GM18498 (cell line): Measurements from ENCODE around the gene PGA4.
"Not testable (repeated sequence)": the region's sequence is repeated elsewhere in the genome, so short reads cannot be mapped to it uniquely, and the experiment has no call there.

Source experiments
- ATAC-seq: cut with Tn5 transposase; IDR thresholded peaks from one replicate; pipeline ENCODE4 v1.9.1; 2021; ENCODE audit warnings: mild to moderate bottlenecking, moderate library complexity; ENCODE audit not compliant: unreplicated experiment

PGA4 gene

DNA sequence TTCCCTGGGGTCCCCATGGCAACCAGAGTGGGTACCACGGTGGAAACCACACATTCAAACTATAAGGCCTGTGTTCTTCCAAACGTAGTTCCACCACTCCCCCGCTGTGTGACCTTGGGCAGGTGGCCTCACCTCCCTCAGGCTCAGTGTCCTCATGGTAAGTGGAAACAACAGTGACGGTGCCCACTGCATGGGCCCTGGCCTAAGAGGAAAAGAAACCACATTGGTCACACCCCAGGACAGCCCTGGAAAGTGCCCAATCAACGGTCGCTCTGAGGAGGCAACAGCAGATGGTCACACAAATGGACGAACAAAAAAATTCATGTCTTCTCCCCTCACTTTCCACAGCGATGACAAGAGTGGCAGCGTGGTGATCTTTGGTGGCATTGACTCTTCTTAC lies 25.9 kb downstream of the PGA4 start:
- not testable (repeated sequence) for ATAC-seq

DNA sequence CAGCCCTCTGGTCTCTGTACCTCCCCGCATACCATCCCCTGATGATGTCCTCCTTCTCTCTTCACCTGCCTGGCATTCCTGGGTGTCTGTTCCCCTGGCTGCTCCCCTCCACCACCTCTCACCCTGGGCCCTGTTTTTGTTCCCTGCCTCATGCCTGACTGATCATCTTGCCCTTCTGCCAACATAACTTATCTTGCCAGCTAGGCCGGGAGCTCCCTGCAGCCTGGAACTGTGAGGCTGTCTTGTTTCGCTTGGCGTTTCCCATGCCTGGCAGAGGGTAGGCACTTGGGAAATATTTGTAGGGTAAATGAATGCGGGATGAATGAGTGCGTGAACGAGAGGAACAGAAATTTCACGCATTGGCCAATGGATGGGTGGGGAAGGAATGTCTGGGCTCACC lies 27.1 kb downstream of the PGA4 start:
- not testable (repeated sequence) for ATAC-seq

DNA sequence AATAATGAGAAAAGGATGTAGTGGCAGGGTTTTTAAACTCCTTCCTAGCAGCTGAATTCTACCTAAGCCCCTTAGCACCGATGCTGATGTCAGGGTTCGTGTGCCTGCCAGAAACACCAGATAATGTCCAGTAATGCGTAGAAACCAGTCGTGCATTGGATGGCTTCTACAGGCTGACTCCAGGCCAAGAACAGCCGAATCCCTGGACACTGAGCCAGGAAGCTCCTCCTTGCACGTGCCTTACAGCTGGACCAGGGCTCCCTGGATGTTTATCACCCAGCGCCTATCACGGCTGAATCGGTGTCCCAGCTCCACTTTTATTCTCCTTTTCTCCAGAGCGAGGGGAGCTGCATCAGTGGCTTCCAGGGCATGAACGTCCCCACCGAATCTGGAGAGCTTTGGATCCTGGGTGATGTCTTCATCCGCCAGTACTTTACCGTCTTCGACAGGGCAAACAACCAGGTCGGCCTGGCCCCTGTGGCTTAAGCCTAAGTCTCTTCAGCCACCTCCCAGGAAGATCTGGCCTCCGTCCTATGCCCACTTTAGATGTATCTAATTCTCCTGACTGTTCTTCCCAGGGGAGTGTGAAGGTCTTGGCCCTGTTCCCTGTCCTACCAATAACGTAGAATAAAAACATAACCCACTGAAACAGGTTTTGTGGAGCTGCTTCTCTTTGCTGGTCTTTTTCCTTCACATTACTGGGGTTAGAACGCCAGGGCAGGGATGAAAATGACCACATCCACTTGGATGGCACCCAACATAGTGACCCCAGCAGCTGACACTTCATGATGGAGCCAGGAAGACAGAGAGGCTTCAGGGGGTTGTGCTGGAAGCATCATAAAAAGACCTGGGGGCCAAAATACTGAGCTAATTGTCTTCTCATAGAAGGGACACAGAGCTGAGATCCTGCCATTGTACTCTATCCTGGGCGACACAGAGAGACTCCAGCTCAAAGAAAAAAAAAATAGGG lies 28.9 kb downstream of the PGA4 start:
- ATAC-seq = not testable (repeated sequence)

DNA sequence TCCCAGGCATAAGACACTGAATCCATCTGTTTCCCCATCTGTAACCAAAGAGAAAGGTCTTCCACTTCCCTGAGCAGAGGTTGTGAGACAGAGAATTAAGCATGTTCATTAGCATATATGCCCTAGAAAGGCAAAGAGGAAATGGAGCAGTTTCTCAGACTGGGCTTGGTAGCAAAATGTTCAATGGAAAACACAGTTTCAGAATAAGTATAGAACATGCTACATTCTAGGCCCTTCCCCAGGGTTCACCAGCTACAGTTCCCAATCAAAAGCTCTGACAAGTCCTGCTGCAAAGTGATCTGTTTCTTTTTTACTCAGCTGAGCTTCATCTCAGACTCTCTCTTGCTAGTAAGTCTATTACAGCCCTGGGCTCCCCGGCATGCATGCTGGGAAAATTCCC lies 30.2 kb downstream of the PGA4 start:
- not testable (repeated sequence) for ATAC-seq

DNA sequence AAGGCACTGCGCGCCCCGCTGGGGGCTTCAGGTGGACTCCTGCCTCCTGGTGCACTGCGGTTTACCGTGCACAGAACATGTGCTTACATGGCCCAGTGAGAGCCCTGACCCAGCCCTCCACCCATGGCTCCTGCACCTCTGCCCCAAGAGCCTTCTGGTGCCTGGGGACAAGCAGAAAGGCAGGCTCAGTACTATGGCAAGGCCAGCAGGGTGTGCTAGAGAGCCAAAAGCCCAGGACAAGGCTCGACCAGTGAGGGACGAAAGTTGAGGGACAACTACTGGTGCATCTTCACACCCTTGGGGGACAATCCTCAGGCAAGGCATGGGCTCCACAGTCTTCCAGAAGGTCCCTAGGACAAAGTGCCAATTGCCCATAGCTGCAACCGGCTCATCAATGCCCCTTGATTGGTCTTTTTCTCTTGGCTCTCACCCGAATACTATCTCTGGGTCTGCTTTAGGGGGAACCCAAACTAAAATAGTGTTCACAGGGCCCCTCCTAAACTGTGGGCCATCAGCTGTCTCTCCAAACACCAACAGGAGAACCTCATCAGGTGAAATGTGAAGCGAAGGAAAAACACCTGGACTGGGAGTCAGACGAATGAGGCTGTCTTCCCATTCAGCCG lies 32.4 kb downstream of the PGA4 start:
- peak; percentile 60 for ATAC-seq

DNA sequence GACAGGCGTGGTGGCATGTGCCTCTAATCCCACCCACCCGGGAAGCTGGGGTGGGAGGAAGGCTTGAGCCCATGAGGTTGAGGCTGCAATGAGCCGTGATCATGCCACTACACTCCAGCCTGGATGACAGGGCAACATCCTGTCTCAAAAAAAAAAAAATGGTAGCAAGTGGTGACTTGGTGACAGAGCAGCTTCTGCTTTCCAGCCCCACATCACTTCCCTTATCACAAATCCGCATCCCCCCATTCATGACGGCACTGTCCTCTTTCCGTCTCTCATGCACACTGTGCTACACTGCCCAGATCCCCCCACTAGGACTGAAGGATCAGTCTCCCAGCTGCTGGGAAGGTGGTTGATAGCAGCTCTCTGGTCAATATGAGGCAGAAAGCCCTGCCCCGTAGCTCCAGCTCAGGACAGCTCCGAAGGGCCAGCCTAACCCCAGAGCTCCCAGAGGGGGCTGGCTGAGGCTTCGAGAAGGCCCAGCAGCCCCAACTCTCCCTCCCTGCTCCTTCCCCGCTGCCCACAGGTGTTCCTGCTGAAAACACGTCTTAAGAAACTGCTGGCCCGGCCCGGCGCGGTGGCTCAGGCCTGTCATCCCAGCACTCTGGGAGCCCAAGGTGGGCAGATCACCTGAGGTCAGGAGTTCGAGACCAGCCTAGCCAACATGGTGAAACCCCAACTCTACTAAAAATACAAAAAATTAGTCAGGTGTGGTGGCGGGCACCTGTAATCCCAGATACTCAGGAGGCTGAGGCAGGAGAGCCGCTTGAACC lies 34.7 kb downstream of the PGA4 start:
- ATAC-seq = no peak

DNA sequence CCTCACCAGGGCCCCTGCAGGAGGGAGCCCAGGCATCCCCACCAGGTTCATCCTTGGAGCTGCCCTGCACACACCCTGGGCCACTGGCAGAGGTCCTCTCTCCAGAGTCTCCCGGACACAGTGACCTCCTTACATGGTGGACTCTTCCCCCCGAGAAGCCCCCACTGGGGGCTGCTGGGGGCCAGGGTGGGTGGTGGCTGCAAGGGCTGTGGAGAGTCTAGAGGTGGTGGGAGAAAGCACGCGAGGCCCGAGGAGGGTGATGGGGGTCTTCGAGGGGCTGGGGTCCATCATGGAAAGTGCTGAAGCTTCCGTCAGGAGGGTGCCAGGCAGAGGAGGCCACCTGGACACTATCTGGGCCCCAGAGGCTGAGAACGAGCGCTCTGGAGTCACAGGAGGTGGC lies 36.4 kb downstream of the PGA4 start:
- no peak for ATAC-seq

DNA sequence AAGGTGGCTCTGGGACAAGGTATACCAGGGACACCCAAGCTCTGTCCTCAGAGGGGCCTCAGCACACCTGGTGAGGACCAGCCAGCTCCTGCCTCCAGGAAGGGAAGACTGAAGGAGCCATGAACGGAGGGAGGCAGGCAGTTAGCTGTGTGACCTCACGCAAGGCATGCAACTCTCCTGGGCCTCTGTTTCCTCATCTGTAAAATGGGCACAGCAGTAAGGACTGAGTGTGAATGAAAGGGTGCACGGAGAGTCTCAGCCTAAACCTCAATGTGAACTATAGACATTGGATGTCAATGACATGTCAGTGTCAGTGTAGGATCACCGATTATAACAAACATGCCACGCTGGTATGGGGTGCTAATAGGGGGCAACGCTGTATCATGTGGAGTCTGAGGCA lies 37.2 kb downstream of the PGA4 start:
- no peak for ATAC-seq

DNA sequence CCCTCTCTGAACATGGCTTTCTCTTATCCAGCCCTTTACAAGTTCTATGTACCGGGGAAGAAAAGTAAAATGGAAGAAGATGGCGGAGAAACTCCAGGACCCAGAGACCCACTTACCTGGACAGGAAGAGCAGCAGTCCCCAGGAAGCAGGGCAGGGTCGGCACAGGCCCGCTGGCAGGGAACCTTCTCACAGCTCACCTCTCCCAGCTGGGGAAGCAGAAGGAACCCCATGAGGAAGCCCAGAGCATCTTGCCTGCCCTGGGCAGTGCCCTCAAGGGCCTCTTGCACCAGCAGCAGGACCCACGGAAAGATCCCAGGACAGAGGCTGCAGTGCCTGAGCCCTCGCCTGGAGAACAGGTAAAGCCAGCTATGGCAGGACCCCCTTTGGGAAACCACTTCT lies 42.2 kb downstream of the PGA4 start:
- ATAC-seq = no peak

DNA sequence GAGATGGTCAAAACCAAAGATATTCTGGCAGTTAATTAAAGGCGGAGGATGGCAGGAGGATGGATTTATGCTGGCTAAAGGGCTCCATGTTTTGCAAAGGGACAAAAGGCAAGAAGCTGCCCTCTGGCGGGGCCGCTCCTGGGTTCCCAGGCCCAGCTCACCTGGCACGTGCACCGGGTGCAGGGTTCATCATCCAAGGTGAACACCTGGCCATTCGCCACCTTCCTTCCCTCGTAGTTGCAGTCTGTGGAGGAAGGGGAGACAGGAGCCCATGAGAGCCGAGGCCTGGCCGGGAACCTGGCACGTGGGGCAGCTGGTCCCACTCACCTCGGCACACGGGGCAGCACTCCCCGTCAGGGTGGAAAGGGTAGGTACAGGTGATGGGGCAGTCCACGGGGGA lies 42.6 kb downstream of the PGA4 start:
- no peak for ATAC-seq

DNA sequence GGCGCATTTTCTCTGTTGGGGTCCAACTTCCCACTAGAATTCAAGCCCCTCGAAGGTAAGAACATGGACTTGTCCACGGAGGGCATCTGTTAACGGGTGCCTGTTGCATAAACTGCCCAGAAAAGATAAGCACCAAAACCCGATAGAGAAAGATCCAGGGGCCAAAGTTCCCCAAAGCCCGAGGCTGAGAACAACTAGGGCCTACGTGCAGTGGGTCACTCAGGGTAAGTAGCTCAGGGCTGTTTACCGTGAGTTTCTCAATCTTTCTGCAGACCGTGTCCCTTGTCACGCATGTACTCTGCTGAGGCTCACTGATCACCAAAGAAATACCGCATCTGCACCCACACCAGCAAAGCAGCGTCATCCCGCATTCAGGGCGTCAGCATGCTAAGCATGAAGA lies 43.2 kb downstream of the PGA4 start:
- ATAC-seq = no peak

DNA sequence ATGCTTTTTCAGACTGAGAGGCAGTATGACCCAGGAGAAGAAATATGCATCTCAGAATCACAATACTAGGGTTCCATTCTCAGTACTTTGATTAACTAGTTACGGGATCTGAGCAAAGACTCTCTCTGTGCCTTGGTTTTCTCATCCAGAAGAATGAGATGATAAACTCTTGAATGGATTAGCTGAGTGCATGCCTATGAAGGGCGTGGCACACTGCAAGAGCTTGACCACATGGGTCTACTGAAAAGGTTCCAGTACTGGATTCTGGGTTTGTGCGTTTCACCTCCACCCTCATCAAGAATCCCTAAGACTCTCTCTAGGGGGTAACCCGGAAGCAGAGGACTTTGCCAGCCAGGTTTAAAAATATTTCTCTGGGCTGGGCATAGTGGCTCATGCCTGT lies 44.5 kb downstream of the PGA4 start:
- no peak for ATAC-seq

DNA sequence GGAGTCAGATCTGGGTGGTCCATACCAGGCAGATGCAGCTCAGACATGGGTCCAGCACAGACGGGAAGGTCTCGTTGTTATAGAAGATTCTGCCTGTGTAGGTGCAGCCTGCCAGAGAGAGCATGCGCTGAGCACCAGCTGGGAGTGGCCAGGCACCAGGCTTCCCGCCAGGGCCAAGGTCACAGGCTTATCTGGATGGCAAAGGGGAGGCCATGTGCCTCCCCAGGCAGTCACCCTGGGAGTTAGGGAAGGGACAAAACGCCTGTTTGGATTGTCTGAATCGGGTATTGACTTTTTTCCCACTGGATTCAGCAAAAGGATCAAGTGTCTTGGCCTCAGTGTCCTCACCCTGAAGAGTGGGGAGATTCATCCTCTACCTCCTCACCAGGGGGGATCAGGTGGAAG lies 45.3 kb downstream of the PGA4 start:
- no peak for ATAC-seq

DNA sequence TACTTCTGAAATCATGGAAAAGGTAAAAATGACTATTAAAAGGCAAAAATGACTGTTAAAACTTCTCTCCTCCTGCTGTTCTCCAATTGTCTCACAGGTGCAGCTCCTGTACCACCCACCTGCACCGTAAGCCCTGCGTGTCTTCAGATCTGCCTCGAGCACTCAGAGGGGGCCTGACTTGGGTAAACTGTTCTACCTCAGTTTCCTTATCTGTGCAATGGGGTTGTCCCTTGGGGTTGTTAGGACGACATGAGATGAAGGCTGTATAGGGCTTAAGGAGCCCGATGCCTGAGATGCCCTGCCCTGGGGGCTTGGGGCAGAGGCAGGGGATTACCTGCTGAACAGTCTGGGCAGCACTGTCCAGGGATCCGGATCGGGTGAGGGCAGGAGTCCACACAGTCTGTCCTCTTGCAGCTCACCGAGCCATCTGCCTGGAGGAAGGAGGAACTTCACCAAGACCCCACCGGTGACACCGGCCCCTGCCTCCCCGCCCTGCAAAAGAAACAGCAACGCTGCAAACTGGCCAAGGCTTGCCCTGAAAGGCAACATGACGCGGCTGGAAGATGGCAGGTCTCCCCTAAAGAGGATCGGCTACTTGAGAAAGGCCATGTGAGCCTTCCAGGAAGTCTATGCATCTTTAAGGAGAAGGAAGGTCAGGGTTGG lies 46.6 kb downstream of the PGA4 start:
- ATAC-seq = no peak

DNA sequence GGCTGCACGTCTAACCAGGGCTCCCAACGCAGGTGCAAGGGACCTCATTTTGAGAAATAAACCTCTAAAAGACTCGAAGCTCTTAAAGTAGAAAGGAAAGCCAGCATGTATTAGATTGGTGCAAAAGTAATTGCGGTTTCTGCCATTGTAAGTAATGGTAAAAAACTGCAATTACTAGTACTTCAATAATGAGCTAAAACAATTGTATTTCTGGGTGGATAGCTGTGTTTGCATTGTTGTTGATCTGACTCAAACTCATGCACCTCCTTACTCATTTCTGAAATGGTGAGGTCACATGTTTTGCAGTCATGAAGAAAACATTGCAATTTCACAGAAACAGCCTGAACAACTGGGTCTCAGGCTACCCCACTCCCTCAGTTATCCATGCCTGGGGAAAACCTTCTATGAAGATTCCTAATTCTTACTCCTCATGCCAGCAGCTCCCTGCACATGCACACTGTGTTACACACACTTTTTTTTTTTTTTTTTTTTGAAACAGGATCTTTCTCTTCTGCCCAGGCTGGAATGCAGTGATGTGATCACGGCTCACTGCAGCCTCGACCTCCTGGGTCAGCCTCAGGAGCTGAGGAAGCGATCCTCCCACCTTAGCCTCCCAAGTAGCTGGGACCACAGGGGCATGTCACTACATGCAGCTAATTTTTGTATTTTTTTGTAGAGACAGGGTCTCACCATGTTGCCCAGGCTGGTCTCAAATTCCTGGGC lies 48.4 kb downstream of the PGA4 start:
- no peak for ATAC-seq

DNA sequence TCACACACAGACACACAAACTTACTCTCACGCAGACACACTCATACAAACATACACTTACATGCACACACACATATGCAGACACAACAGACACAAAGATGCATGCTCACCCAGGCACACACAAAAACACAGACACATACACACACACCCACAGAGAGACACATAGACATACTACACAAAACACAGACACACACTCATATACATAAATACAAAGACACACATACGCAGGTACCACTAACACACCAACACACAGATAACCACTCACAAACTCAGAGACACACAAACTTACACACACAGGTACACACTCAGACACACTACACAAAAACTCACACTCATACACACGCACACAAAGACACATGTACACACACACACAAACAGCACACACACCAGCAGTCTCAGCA lies 50.6 kb downstream of the PGA4 start:
- ATAC-seq = no peak

DNA sequence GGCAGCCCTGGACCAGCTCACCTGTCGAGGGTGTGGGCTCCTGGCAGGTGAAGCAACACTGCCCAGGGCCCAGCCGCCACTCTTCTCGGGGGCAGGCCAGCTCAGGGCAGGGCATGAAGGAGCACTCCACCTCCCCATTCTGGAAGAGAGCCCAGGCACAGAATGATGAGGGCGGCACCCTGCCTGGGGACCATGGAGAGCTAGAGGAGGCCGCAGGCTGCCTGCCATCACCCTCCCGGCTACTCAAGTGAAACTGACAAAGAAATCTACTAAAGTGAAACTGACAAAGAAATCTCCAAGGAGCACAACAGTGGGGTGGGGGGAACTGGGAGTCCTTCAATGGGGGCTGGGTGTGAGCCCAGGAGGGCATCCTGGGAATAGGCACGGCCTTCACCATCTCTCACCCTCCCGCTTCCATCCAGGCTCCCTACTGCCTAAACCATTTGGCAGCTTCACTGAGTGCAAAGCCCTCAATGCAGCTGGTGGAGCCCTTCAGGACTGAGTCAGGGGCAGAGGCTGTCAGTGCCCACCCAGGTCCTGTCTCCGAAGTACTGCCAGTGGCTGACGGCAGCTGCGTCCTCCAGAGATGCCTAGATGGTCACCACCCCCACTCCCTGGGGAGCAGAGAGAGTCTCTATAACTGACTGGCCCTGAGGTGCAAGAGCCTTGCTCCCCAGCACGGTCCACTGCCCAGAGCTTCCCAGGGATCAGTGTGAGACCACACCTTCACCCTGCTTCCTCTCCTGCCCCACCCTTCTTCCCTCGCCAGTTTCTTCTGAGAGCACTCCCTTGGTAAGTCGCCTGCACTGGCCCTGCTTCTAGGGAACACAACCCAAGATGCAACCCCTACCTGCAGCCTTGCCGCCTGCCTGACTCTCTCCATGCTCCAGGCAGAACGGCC lies 51.3 kb downstream of the PGA4 start:
- ATAC-seq = no peak

DNA sequence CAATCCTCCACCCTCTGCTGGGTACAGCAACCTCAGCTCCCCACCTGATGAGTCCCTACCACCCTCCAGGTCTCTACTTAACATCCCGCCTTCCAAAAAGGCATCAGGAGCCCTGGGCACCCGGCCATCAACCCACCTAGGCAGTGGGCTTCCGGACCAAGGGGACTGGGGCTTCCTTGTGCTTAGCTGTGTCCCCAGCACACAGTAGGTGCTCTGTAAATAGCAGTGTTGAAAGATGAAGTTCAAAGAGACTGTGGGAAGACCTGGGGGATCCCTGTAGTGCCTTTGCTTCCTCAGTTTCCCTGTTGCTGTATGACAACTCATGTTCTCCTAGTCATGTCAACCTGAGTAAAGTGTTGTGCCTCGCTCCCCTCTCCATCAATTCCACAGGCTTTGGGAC lies 51.9 kb downstream of the PGA4 start:
- ATAC-seq = no peak

DNA sequence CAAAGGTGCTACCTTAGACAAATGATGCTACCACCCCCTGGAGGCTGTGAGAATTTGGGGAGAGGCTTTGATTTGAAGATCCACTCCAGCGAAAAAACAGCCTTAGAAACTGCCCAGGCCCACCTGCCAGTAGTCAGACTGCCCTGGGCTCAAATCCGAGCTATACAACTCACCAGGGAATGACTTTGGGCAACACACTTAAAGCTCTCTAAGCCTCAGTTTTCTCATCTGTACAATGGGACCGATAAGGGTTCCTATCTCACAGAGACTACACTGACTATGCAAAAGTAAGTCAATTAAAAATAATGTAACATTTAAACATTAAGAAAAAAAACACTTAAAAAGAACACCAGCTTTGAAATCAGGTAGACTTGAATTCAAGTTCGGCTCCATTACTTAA lies 53.0 kb downstream of the PGA4 start:
- ATAC-seq = no peak
